HepG2 (cell line): ENCODE measurements around the gene GIPC3. TPM values are rescaled to one million over a fixed set of nuclear protein-coding genes. Genes with fewer than 3 reads are reported as not detected.

ENCODE experiments used
- BHLHE40 ChIP-seq: IDR thresholded peaks from 2 replicates; pipeline ENCODE4 v1.6.1; 2011; ENCODE audit warnings: low read length, improper control_type of control experiment
- CERS6 ChIP-seq: sonication (generic); formaldehyde crosslinking; IDR thresholded peaks from 2 replicates; pipeline ENCODE4 v1.5.0; 2020; ENCODE audit warnings: missing genetic modification reagents
- FOSL1 ChIP-seq: sonication (generic); formaldehyde crosslinking; IDR thresholded peaks from 2 replicates; pipeline ENCODE4 v1.9.0; 2021; ENCODE audit warnings: missing genetic modification reagents, borderline replicate concordance
- GATAD1 ChIP-seq: IDR thresholded peaks from 2 replicates; pipeline ENCODE4 v1.6.1; 2016; ENCODE audit warnings: missing genetic modification reagents, missing compliant biosample characterization
- HNRNPH1 ChIP-seq: fragments of 200-400 bp; formaldehyde crosslinking; optimal IDR thresholded peaks from 2 replicates; pipeline ENCODE3; 2017; ENCODE audit warnings: mild to moderate bottlenecking, low read depth, low read length
- IKZF4 ChIP-seq: sonication (generic); formaldehyde crosslinking; IDR thresholded peaks from 2 replicates; pipeline ENCODE4 v1.5.1; 2020; ENCODE audit warnings: borderline replicate concordance, mild to moderate bottlenecking, low read depth, missing genetic modification reagents; ENCODE audit errors: not compliant biosample characterization
- KAT7 ChIP-seq: IDR thresholded peaks from 2 replicates; pipeline ENCODE4 v1.6.1; 2018; ENCODE audit warnings: borderline replicate concordance, missing compliant biosample characterization
- KDM3A ChIP-seq: IDR thresholded peaks from 2 replicates; pipeline ENCODE4 v1.6.1; 2018; ENCODE audit warnings: low read depth, missing compliant biosample characterization
- KDM5A ChIP-seq: fragments of 200-600 bp; sonication (generic); IDR thresholded peaks from 2 replicates; pipeline ENCODE4 v1.7.0; 2018; ENCODE audit warnings: antibody characterized with exemption, mild to moderate bottlenecking, low read length, borderline replicate concordance
- MTA1 ChIP-seq: sonication (generic); formaldehyde crosslinking; IDR thresholded peaks from 2 replicates; pipeline ENCODE4 v1.4.0; 2020; ENCODE audit warnings: missing genetic modification reagents, mild to moderate bottlenecking, borderline replicate concordance
- NFATC3 ChIP-seq: sonication (generic); formaldehyde crosslinking; IDR thresholded peaks from 2 replicates; pipeline ENCODE4 v1.5.1; 2020; ENCODE audit warnings: mild to moderate bottlenecking, missing genetic modification reagents
- PAX8 ChIP-seq: sonication (generic); formaldehyde crosslinking; IDR thresholded peaks from 2 replicates; pipeline ENCODE4 v1.8.0; 2022; ENCODE audit warnings: mild to moderate bottlenecking, missing genetic modification reagents, borderline replicate concordance
- PITX1 ChIP-seq: sonication (generic); formaldehyde crosslinking; IDR thresholded peaks from 2 replicates; pipeline ENCODE4 v1.5.1; 2020; ENCODE audit warnings: mild to moderate bottlenecking, missing genetic modification reagents
- POLR2AphosphoS5 ChIP-seq: IDR thresholded peaks from 2 replicates; pipeline ENCODE4 v1.6.1; 2012; ENCODE audit warnings: low read depth, low read length
- SMAD1 ChIP-seq: sonication (generic); formaldehyde crosslinking; IDR thresholded peaks from 2 replicates; pipeline ENCODE4 v1.4.0; 2020; ENCODE audit warnings: missing genetic modification reagents, low read depth, mild to moderate bottlenecking, borderline replicate concordance
- YEATS2 ChIP-seq: sonication (generic); formaldehyde crosslinking; IDR thresholded peaks from 2 replicates; pipeline ENCODE4 v1.4.0; 2020; ENCODE audit warnings: missing genetic modification reagents, borderline replicate concordance
- ZKSCAN8 ChIP-seq: IDR thresholded peaks from 2 replicates; pipeline ENCODE4 v1.6.1; 2016; ENCODE audit warnings: borderline replicate concordance, missing genetic modification reagents, missing compliant biosample characterization
- ZNF775 ChIP-seq: sonication (generic); formaldehyde crosslinking; IDR thresholded peaks from 2 replicates; pipeline ENCODE4 v1.4.0; 2020; ENCODE audit warnings: missing genetic modification reagents, mild to moderate bottlenecking, moderate library complexity, borderline replicate concordance
- ZSCAN20 ChIP-seq: sonication (generic); formaldehyde crosslinking; IDR thresholded peaks from 2 replicates; pipeline ENCODE4 v1.4.0; 2020; ENCODE audit warnings: missing genetic modification reagents, mild to moderate bottlenecking, borderline replicate concordance
- ZSCAN25 ChIP-seq: sonication (generic); formaldehyde crosslinking; IDR thresholded peaks from 2 replicates; pipeline ENCODE4 v1.8.0; 2022; ENCODE audit warnings: mild to moderate bottlenecking, missing genetic modification reagents
- polyA plus RNA-seq, 8 experiments: library from polyadenylated mRNA; depleted of rRNA in 3 of 8; stranded (reverse) in 7 of 8; unstranded in 1 of 8; fragments of >200 nt; fragmentation: Illumina TruSeq in 4 of 8; extraction: Trizol in 4 of 8; gene quantifications; 2 replicates each; pipeline versions ENCODE4 v1.2.1 to v1.2.3, GENCODE V29; 2011 to 2016; ENCODE audit warnings: low read depth in 4 of 8, missing spikeins in 1 of 8, mixed read lengths in 1 of 8; ENCODE audit not compliant: insufficient read depth in 1 of 8
- total RNA-seq, 5 experiments: library from RNA; depleted of rRNA; stranded (reverse); fragments of >200 nt; fragmentation: Illumina TruSeq; extraction: Trizol; gene quantifications; 2 replicates each; pipeline ENCODE4 v1.2.3, GENCODE V29; 2016; ENCODE audit warnings: low read depth in 1 of 5
- TF ChIP-seq, protein P1 (sequence below): sonication (generic); formaldehyde crosslinking; IDR thresholded peaks from 2 replicates; pipeline ENCODE4 v1.4.0; 2020; ENCODE audit warnings: mild to moderate bottlenecking, missing genetic modification reagents
- TF ChIP-seq, protein P2 (sequence below): sonication (generic); formaldehyde crosslinking; IDR thresholded peaks from 2 replicates; pipeline ENCODE4 v1.4.0; 2020; ENCODE audit warnings: mild to moderate bottlenecking, missing genetic modification reagents

Gene GIPC3
- total and polyA plus RNA-seq, 2 of the 13 experiments (the other 11 are each of a cell fraction or from before 2014, with no cell fraction given), result 0.05 TPM; not detected in 1

DNA sequence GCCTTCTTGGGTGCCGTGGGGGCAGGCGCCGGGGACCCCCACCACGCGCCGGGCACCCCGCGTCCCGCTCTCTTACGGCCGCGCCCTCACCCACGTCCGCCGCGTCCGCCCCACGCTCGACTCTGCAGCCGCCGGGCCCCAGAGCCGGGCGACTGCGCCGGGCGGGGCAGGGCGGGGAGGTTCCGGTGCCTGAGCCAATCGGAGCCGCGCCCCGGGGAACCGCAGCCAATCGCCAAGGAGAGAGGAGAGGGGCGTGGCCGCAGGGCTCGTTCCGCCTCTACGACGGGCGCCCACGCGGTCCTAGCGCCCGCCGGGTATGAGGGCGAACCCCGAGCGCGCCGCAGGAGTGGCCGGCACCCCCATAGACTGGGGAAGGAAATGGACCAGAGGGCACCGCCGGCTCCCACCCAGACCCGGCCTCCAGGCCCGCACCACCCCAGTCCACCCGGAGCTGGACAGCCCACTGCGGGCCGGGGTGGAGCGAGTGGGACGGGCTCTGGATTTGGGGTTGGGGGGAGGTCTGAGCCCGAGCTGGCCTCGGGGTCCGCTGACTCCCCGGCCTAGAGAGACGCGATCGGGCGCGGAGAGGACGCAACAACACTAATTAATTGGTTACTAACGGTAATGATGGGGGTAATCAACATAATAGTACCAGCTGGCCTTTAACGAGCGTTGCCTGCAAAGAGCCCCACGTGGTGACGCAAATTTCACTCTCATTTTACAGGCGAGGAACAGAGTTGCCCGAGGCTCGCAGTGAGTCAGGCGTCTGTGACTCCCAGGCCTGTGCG, 27.6 kb upstream of the GIPC3 start, which contains the start of gene MFSD12 (continued):
- TF ChIP-seq CERS6 (no peak), ZSCAN25 (peak; percentile 60; the same call in 1 of the 2 replicates), BHLHE40 (no peak), MTA1 (CRISPR knock-in tag) (no peak), POLR2AphosphoS5 (peak; percentile 55), FOSL1 (CRISPR knock-in tag) (no peak), YEATS2 (CRISPR knock-in tag) (peak; percentile 70; the same call in 1 of the 2 replicates), IKZF4 (CRISPR knock-in tag) (peak; percentile 55), KDM3A (CRISPR knock-in tag) (peak; percentile 62; the same call in 1 of the 2 replicates), ZKSCAN8 (CRISPR knock-in tag) (no peak), KAT7 (peak; percentile 30; the same call in 1 of the 2 replicates), PAX8 (CRISPR knock-in tag) (0 out of 2 replicates have a peak, but pooled peaks have one; percentile 90), PITX1 (CRISPR knock-in tag) (peak; percentile 43; the same call in 1 of the 2 replicates), ZNF775 (no peak), GATAD1 (peak; percentile 6; the same call in 1 of the 2 replicates), SMAD1 (CRISPR knock-in tag) (peak; percentile 27; the same call in 1 of the 2 replicates), HNRNPH1 (no peak), ZSCAN20 (CRISPR knock-in tag) (peak; percentile 67; the same call in 1 of the 2 replicates), KDM5A (peak; percentile 26; the same call in 1 of the 2 replicates), NFATC3 (no peak)
- TF ChIP-seq, protein P1, sequence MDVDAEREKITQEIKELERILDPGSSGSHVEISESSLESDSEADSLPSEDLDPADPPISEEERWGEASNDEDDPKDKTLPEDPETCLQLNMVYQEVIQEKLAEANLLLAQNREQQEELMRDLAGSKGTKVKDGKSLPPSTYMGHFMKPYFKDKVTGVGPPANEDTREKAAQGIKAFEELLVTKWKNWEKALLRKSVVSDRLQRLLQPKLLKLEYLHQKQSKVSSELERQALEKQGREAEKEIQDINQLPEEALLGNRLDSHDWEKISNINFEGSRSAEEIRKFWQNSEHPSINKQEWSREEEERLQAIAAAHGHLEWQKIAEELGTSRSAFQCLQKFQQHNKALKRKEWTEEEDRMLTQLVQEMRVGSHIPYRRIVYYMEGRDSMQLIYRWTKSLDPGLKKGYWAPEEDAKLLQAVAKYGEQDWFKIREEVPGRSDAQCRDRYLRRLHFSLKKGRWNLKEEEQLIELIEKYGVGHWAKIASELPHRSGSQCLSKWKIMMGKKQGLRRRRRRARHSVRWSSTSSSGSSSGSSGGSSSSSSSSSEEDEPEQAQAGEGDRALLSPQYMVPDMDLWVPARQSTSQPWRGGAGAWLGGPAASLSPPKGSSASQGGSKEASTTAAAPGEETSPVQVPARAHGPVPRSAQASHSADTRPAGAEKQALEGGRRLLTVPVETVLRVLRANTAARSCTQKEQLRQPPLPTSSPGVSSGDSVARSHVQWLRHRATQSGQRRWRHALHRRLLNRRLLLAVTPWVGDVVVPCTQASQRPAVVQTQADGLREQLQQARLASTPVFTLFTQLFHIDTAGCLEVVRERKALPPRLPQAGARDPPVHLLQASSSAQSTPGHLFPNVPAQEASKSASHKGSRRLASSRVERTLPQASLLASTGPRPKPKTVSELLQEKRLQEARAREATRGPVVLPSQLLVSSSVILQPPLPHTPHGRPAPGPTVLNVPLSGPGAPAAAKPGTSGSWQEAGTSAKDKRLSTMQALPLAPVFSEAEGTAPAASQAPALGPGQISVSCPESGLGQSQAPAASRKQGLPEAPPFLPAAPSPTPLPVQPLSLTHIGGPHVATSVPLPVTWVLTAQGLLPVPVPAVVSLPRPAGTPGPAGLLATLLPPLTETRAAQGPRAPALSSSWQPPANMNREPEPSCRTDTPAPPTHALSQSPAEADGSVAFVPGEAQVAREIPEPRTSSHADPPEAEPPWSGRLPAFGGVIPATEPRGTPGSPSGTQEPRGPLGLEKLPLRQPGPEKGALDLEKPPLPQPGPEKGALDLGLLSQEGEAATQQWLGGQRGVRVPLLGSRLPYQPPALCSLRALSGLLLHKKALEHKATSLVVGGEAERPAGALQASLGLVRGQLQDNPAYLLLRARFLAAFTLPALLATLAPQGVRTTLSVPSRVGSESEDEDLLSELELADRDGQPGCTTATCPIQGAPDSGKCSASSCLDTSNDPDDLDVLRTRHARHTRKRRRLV (CRISPR knock-in tag), result no peak
- TF ChIP-seq, protein P2, sequence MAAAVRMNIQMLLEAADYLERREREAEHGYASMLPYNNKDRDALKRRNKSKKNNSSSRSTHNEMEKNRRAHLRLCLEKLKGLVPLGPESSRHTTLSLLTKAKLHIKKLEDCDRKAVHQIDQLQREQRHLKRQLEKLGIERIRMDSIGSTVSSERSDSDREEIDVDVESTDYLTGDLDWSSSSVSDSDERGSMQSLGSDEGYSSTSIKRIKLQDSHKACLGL (CRISPR knock-in tag), result peak; percentile 63
